Stomach (tissue), 4 donors: Measurements from ENCODE around the gene TMTC2.

Experiments
- POLR2AphosphoS5 ChIP-seq, 3 donors: sonication (generic); formaldehyde crosslinking; IDR thresholded peaks; one replicate each; pipeline ENCODE4 v1.6.1; 2016; ENCODE audit warnings: antibody characterized with exemption in 3 of 3
- TF ChIP-seq, protein P1 (sequence below), 7 experiments: fragments of 450-650 bp in 4 of 7; fragments of 200-600 bp in 3 of 7; sonication (generic) in 3 of 7; IDR thresholded peaks; one replicate each; pipeline ENCODE4 v1.5.1; 2016 to 2019; ENCODE audit warnings: antibody characterized with exemption in 7 of 7, control low read depth in 2 of 7, mild to moderate bottlenecking in 1 of 7

DNA sequence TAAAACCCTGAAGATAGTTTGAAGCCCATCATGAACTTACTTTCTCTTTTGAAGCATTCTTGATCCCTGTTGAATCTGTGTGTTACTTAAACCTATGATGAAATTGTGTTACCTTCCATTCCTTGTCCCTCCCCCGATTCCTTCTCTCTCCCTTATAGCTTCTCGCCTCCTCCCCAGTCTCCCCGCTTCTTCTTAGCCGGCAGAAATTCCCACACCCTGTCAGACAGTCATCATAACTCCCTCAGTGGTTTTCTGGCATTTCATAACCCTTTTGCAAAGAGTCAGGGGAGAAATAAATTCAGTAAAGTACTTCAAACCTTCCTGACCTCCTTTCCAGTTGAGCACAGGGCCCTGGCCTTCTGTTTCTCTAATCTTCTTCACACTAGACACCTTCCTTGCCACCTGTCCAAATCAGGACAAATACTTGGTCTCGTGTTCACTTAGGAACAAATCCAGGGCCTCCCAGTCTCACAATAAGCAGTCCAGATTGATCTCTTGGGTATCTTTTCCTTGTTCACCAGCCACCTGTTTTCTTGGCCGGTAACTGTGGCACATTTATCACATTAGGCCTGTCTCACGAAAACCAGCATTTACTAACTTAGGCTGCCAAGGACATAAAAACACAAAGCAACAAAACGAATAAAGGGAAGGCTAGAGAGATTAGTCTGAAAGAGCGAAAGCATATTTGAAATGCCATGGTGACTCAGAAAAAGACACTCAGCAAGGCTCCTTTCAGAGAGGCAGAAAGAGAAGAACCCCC, 355.9 kb downstream of the TMTC2 start:
- TF ChIP-seq, protein P1, sequence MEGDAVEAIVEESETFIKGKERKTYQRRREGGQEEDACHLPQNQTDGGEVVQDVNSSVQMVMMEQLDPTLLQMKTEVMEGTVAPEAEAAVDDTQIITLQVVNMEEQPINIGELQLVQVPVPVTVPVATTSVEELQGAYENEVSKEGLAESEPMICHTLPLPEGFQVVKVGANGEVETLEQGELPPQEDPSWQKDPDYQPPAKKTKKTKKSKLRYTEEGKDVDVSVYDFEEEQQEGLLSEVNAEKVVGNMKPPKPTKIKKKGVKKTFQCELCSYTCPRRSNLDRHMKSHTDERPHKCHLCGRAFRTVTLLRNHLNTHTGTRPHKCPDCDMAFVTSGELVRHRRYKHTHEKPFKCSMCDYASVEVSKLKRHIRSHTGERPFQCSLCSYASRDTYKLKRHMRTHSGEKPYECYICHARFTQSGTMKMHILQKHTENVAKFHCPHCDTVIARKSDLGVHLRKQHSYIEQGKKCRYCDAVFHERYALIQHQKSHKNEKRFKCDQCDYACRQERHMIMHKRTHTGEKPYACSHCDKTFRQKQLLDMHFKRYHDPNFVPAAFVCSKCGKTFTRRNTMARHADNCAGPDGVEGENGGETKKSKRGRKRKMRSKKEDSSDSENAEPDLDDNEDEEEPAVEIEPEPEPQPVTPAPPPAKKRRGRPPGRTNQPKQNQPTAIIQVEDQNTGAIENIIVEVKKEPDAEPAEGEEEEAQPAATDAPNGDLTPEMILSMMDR (IDR thresholded peaks at IDR 0.05): no peak
- TF ChIP-seq POLR2AphosphoS5 (IDR thresholded peaks at IDR 0.05): no peak
